Mesendoderm (in vitro differentiated cells): ENCODE data around the gene ANKRD12.
"Not testable (repeated sequence)": the region's sequence is repeated elsewhere in the genome, so short reads cannot be mapped to it uniquely, and the experiment has no call there.

Experiments used
- DNase-seq: peaks from one replicate; pipeline ENCODE4 v3.0.0; 2013
- H2AK5ac ChIP-seq: 2 replicates; pipeline ENCODE4 v1.6.1; 2013; ENCODE audit warnings: low read length, inconsistent platforms
- H2BK120ac ChIP-seq: 2 replicates; pipeline ENCODE4 v1.6.1; 2013; ENCODE audit warnings: low read depth, mild to moderate bottlenecking, low read length, moderate library complexity, mixed read lengths
- H2BK15ac ChIP-seq: replicated peaks from 2 replicates; pipeline ENCODE4 v1.6.1; 2013; ENCODE audit warnings: low read depth, mild to moderate bottlenecking, moderate library complexity
- H2BK5ac ChIP-seq: 2 replicates; pipeline ENCODE4 v1.6.1; 2013; ENCODE audit warnings: low read length, inconsistent platforms
- H3K18ac ChIP-seq: 2 replicates; pipeline ENCODE4 v1.6.1; 2013; ENCODE audit warnings: mild to moderate bottlenecking, low read length, mixed read lengths
- H3K23ac ChIP-seq: one replicate; pipeline ENCODE4 v1.6.1; 2013; ENCODE audit warnings: low read length
- H3K27ac ChIP-seq: 2 replicates; pipeline ENCODE4 v1.5.1; 2013; ENCODE audit warnings: low read depth, mild to moderate bottlenecking, inconsistent platforms, low read length, moderate library complexity
- H3K27me3 ChIP-seq: 2 replicates; pipeline ENCODE4 v1.6.1; 2013; ENCODE audit warnings: low read length, control low read depth, mild to moderate bottlenecking, inconsistent platforms; ENCODE audit not compliant: insufficient read depth, poor library complexity
- H3K36me3 ChIP-seq: 2 replicates; pipeline ENCODE4 v1.6.1; 2013; ENCODE audit warnings: low read length, inconsistent platforms; ENCODE audit not compliant: control insufficient read depth, insufficient read depth
- H3K4ac ChIP-seq: one replicate; pipeline ENCODE4 v1.6.1; 2013; ENCODE audit warnings: low read depth, mild to moderate bottlenecking, low read length, moderate library complexity
- H3K4me1 ChIP-seq: 2 replicates; pipeline ENCODE4 v1.6.1; 2013; ENCODE audit warnings: low read depth, low read length, inconsistent platforms; ENCODE audit not compliant: control insufficient read depth
- H3K4me2 ChIP-seq: 2 replicates; pipeline ENCODE4 v1.6.1; 2013; ENCODE audit warnings: low read length
- H3K4me3 ChIP-seq: 2 replicates; pipeline ENCODE4 v1.5.1; 2013; ENCODE audit warnings: mild to moderate bottlenecking, low read length
- H3K56ac ChIP-seq: one replicate; pipeline ENCODE4 v1.6.1; 2013; ENCODE audit warnings: low read length
- H3K79me1 ChIP-seq: 2 replicates; pipeline ENCODE4 v1.6.1; 2013; ENCODE audit warnings: low read length, inconsistent platforms
- H3K79me2 ChIP-seq: 2 replicates; pipeline ENCODE4 v1.6.1; 2013; ENCODE audit warnings: mild to moderate bottlenecking, low read length; ENCODE audit not compliant: control insufficient read depth, insufficient read depth
- H3K9ac ChIP-seq: 2 replicates; pipeline ENCODE4 v1.6.1; 2013; ENCODE audit warnings: low read length, inconsistent platforms
- H4K5ac ChIP-seq: one replicate; pipeline ENCODE4 v1.6.1; 2013; ENCODE audit warnings: low read length
- H4K8ac ChIP-seq: one replicate; pipeline ENCODE4 v1.6.1; 2013; ENCODE audit warnings: low read depth, mild to moderate bottlenecking, control low read depth, low read length, moderate library complexity
- WGBS: extraction: QIAGEN DNeasy Blood & Tissue Kit; methylation state at CpG from one replicate; pipeline ENCODE4 v1.1.7; 2013; ENCODE audit warnings: low lambda C conversion rate, missing lambda C conversion rate; ENCODE audit not compliant: insufficient coverage; ENCODE audit errors: extremely low coverage; 5-methylcytosine and 5-hydroxymethylcytosine counted together

Gene ANKRD12

GRCh38 chr18:9091066-9091476 lies 45.5 kb upstream of the ANKRD12 start:
- H4K8ac ChIP-seq, result no peak overlapping the region
- H3K79me1 ChIP-seq, result no peaks in the 10 kb centered on the region
- no peak overlapping the region for H3K56ac ChIP-seq
- no peak overlapping the region for H4K5ac ChIP-seq
- H2AK5ac ChIP-seq, result no peak overlapping the region
- no peak overlapping the region for H2BK15ac ChIP-seq
- no peaks in the 10 kb centered on the region for H3K4me1 ChIP-seq
- H3K79me2 ChIP-seq, result no peaks in the 10 kb centered on the region
- no peak overlapping the region for H3K23ac ChIP-seq
- WGBS, result no CpG with 5 or more reads among the region's 4 CpGs
- H2BK5ac ChIP-seq, result no peak overlapping the region
- H3K18ac ChIP-seq, result no peak overlapping the region
- DNase-seq, result no peak
- no peak overlapping the region for H3K4ac ChIP-seq
- no peak overlapping the region for H3K4me3 ChIP-seq
- H3K27me3 ChIP-seq, result no peaks in the 10 kb centered on the region
- H2BK120ac ChIP-seq, result no peak overlapping the region
- no peak overlapping the region for H3K9ac ChIP-seq
- no peak overlapping the region for H3K4me2 ChIP-seq
- H3K36me3 ChIP-seq, result no peaks in the 10 kb centered on the region
- no peak overlapping the region for H3K27ac ChIP-seq

GRCh38 chr18:9092665-9093064 lies 43.9 kb upstream of the ANKRD12 start:
- Histone ChIP-seq H3K79me2 (no peaks in the 10 kb centered on the region), H3K27me3 (no peaks in the 10 kb centered on the region), H3K9ac (no peak overlapping the region), H4K8ac (no peak overlapping the region), H3K4ac (no peak overlapping the region), H4K5ac (no peak overlapping the region), H2BK5ac (no peak overlapping the region), H2BK120ac (no peak overlapping the region), H3K27ac (no peak overlapping the region), H3K4me2 (no peak overlapping the region), H3K56ac (no peak overlapping the region), H2AK5ac (no peak overlapping the region), H3K18ac (no peak overlapping the region), H2BK15ac (no peak overlapping the region), H3K79me1 (no peaks in the 10 kb centered on the region), H3K23ac (no peak overlapping the region), H3K36me3 (no peaks in the 10 kb centered on the region), H3K4me1 (no peaks in the 10 kb centered on the region), H3K4me3 (no peak overlapping the region)
- DNase-seq, result no peak
- no CpG with 5 or more reads among the region's 2 CpGs for WGBS

- H3K79me2 ChIP-seq, H3K4me3 ChIP-seq, H3K79me1 ChIP-seq, H3K56ac ChIP-seq, H2BK5ac ChIP-seq, H3K4me2 ChIP-seq, H3K4me1 ChIP-seq, H4K8ac ChIP-seq, H4K5ac ChIP-seq, H2BK15ac ChIP-seq, H3K36me3 ChIP-seq, DNase-seq, H3K9ac ChIP-seq, H3K4ac ChIP-seq, H3K27ac ChIP-seq, H3K23ac ChIP-seq, H2AK5ac ChIP-seq, H3K27me3 ChIP-seq, H3K18ac ChIP-seq, H2BK120ac ChIP-seq: not testable (repeated sequence)
- no CpG with 5 or more reads among the region's 3 CpGs for WGBS
These were observed 43.5 kb upstream of the ANKRD12 start for GRCh38 chr18:9093109-9093508.

- no peak overlapping the region for H3K4me3 ChIP-seq
- H3K9ac ChIP-seq, result no peak overlapping the region
- DNase-seq, result no peak
- no CpG with 5 or more reads among the region's 7 CpGs for WGBS
- no peak overlapping the region for H3K56ac ChIP-seq
- H3K4me1 ChIP-seq, result no peaks in the 10 kb centered on the region
- no peak overlapping the region for H3K18ac ChIP-seq
- no peak overlapping the region for H3K27ac ChIP-seq
- H2BK120ac ChIP-seq, result no peak overlapping the region
- H4K5ac ChIP-seq, result no peak overlapping the region
- H3K27me3 ChIP-seq, result no peaks in the 10 kb centered on the region
- H3K4me2 ChIP-seq, result no peak overlapping the region
- no peak overlapping the region for H2BK15ac ChIP-seq
- H3K36me3 ChIP-seq, result no peaks in the 10 kb centered on the region
- no peak overlapping the region for H2AK5ac ChIP-seq
- no peak overlapping the region for H4K8ac ChIP-seq
- no peak overlapping the region for H3K4ac ChIP-seq
- H3K79me2 ChIP-seq, result no peaks in the 10 kb centered on the region
- H2BK5ac ChIP-seq, result no peak overlapping the region
- H3K79me1 ChIP-seq, result no peaks in the 10 kb centered on the region
- no peak overlapping the region for H3K23ac ChIP-seq
These were observed 42.0 kb upstream of the ANKRD12 start for GRCh38 chr18:9094307-9095226.

GRCh38 chr18:9095297-9096006 lies 41.1 kb upstream of the ANKRD12 start:
- Histone ChIP-seq H3K23ac (no peak overlapping the region), H2BK120ac (no peak overlapping the region), H3K18ac (no peak overlapping the region), H3K79me2 (no peaks in the 10 kb centered on the region), H3K56ac (no peak overlapping the region), H3K4me2 (no peak overlapping the region), H3K4me1 (no peaks in the 10 kb centered on the region), H3K9ac (no peak overlapping the region), H3K36me3 (no peaks in the 10 kb centered on the region), H2AK5ac (no peak overlapping the region), H4K5ac (no peak overlapping the region), H3K4me3 (no peak overlapping the region), H2BK5ac (no peak overlapping the region), H2BK15ac (no peak overlapping the region), H3K79me1 (no peaks in the 10 kb centered on the region), H4K8ac (no peak overlapping the region), H3K27me3 (no peaks in the 10 kb centered on the region), H3K4ac (no peak overlapping the region), H3K27ac (no peak overlapping the region)
- no CpG with 5 or more reads among the region's 9 CpGs for WGBS
- no peak for DNase-seq
